ENCODE measurements around the gene TOMM40.
"Not testable (repeated sequence)": the region's sequence is repeated elsewhere in the genome, so short reads cannot be mapped to it uniquely, and the experiment has no call there.

DNA sequence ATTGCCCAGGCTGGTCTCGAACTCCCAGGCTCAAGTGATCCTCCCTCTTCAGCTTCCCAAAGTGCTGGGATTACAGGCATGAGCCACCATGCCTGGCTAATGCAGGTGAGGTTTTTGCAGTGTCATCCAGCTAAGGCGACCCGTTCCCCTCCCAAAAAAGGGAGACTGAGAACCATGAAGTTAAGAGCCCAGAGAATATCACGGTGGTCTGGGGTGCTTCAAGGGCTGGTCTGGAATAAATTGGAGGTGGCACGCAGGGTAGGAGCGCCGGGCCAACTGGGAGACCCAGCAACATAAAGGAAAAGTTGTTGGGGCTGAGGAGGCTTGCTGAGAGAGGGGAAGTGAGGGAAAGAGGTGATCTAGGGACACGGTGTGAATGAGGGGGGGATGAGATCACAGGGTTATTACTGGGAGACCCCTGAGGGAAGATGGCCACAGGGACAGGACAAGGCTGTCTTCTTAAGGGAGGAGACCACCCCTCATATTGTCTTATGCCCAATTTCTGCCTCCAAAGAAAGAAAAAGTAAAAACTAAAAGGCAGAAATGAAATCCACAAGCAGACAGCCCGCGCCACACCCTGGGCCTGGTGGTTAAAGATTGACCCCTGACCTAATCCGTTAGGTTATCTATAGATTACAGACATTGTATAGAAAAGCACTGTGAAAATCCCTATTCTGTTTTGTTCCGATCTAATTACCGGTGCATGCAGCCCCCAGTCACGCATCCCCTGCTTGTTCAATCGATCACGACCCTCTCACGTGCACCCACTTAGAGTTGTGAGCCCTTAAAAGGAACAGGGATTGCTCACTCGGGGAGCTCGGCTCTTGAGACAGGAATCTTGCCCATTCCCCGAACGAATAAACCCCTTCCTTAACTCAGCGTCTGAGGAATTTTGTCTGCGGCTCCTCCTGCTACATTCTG lies 22.7 kb downstream of the TOMM40 start:
- TF ChIP-seq, protein P1, sequence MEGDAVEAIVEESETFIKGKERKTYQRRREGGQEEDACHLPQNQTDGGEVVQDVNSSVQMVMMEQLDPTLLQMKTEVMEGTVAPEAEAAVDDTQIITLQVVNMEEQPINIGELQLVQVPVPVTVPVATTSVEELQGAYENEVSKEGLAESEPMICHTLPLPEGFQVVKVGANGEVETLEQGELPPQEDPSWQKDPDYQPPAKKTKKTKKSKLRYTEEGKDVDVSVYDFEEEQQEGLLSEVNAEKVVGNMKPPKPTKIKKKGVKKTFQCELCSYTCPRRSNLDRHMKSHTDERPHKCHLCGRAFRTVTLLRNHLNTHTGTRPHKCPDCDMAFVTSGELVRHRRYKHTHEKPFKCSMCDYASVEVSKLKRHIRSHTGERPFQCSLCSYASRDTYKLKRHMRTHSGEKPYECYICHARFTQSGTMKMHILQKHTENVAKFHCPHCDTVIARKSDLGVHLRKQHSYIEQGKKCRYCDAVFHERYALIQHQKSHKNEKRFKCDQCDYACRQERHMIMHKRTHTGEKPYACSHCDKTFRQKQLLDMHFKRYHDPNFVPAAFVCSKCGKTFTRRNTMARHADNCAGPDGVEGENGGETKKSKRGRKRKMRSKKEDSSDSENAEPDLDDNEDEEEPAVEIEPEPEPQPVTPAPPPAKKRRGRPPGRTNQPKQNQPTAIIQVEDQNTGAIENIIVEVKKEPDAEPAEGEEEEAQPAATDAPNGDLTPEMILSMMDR (conservative IDR thresholded peaks at IDR 0.05; ENCODE audit: low read length) = not testable (repeated sequence)
- not testable (repeated sequence) for TF ChIP-seq EZH2phosphoT487 (IDR thresholded peaks at IDR 0.05; ENCODE audit: borderline replicate concordance)

All from Loucy (cell line).